Activated CD4-positive, alpha-beta T cell treated with anti-CD3 and anti-CD28 coated beads, Interleukin-2, amount 50 U/mL, for 48 hours (primary cell): Measurements from ENCODE around the gene KIFC1.
"Not testable (repeated sequence)": the region's sequence is repeated elsewhere in the genome, so short reads cannot be mapped to it uniquely, and the experiment has no call there.

ENCODE experiments used
- DNase-seq, 2 experiments: peaks; one replicate each; pipeline ENCODE4 v3.0.0-alpha.2; 2020

The KIFC1 gene

GRCh38 chr6:33391278-33391921 lies at the start of gene KIFC1:
Gene KIFC1, plus strand, starts transcription at chr6:33391823. Its CDS starts 163 bp downstream, at chr6:33391986.
- DNase-seq: peak; percentile 99

DNA sequence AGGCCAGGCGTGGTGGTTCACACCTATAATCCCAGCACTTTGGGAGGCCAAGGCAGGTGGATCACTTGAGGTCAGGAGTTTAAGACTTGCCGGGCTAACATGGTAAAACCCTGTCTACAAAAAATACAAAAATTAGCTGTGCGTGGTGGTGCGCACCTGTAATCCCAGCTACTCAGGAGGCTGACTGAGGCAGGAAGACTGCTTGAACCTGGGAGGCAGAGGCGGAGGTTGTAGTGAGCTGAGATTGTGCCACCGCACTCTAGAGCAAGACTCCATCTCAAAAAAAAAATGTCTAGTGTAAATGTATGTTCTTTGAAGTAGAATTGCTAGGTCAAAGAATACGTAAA lies 48.0 kb upstream of the KIFC1 start:
- peak in 1 of 2 experiments; percentile 8 for DNase-seq

GRCh38 chr6:33343953-33344611 lies 47.5 kb upstream of the KIFC1 start:
- peak in 1 of 2 experiments; percentile 15 for DNase-seq

DNA sequence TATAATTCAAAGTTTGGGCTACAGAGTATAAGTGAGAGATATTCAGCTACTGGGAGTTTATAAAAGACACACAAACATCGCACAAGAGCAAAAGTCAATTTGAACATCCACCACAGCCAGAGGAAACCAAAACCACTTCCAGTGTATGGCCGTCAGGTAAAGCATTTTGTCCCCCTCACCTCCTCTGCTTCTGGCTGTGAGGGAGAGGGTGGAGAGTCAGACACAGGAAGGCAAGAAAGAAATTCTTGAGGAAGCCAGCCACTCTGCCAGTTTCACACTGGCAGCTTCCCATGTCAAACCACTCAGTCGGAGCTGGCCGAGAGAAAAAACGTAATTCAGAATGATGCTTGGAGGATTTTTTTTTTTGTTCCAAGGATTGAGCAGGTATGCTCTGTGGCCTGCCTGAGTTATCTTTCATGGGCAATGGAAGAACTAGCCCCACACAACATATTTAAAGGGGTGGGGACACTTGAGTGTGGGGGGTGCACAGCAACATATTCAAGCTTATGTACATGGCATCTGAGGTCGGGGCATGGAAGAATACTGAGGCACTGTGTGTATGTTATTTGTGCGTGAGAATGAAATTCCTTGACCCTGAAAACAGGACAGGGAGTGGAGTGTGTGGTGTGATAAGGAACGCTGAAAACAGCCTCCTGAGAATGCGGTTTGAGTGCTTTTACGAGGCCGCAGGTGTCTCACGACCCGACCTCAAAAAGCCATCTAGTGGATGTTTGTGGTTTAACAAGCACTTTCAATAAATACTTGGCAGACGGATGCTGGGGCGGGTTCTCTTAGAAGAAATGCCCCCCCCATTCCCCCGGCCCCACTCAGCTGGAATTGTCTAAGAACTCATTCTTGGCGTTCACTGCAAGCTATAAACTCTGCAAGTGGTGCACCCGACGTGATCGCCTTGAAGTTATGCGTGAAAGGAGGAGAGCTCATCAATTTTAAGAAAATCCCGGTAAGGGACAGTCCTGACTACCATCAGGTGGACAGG lies 46.6 kb upstream of the KIFC1 start:
- DNase-seq: peak; percentile 57 to 64

GRCh38 chr6:33346972-33347371 lies 44.7 kb upstream of the KIFC1 start:
- DNase-seq: not testable (repeated sequence)

DNA sequence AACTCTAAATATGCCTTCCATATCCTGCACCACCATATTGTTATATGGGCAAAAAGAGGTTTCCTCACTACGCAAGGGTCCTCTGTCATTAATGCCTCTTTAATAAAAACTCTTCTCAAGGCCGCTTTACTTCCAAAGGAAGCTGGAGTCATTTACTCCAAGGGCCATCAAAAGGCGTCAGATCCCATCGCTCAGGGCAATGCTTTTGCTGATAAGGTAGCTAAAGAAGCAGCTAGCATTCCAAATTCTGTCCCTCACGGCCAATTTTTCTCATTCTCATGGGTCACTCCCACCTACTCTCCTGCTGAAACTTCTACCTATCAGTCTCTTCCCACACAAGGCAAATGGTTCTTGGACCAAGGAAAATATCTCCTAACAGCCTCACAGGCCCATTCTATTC lies 43.8 kb upstream of the KIFC1 start:
- no peak for DNase-seq

DNA sequence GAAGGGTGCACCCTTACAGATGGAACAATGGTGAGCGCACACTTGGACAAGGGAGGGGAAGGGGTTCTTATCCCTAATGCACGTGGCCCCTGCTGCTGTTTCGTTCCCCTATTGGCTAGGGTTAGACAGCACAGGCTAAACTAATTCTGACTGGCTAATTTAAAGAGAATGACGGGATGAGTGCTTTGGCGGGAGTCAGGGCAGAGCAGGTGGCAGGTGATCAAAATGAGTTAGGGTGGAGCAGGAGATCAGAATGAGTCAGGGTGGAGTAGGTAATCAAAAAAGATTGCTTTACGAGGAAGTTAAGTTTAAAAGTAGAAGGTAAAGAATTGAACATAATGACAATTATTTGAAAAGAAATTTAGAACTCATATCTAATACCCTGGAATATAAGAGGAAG lies 35.8 kb upstream of the KIFC1 start:
- DNase-seq: not testable (repeated sequence)

DNA sequence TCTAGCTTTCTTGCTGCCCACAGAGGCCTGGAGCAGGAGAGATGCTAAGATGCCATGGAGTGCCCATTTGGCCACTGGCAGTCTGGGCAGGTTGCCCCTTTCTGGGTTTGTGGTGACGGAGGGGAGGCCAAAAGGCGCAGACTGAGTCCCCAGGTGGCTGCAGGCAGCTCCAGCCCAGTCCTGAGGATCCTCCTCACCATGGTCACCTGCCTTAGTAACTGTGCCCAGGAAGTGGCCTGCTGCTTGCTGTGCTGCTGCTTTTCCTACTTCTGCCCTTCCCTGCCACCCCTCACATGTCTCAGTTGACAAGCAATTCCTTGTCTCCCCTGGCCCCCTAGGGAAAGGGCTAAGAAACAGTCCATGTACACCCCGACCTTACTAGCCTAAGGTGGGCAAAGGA lies 35.3 kb upstream of the KIFC1 start:
- DNase-seq: no peak

DNA sequence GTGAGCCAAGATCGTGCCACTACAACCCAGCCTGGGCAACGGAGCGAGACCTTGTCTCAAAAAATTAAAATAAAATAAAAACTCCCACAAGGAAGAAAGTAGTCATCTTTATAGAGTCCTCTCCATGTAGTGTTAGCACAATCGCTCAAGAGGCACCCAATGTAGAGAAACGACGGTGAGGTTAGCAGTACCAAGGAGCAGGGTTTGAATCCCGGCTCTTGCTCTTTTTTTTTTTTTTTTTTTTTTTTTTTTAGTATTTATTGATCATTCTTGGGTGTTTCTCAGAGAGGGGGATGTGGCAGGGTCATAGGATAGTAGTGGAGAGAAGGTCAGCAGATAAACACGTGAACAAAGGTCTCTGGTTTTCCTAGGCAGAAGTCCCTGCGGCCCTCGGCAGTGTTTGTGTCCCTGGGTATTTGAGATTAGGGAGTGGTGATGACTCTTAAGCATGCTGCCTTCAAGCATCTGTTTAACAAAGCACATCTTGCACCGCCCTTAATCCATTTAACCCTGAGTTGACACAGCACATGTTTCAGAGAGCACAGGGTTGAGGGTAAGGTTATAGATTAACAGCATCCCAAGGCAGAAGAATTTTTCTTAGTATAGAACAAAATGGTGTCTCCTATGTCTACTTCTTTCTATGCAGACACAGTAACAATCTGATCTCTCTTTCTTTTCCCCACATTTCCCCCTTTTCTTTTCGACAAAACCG lies 34.3 kb upstream of the KIFC1 start:
- DNase-seq: not testable (repeated sequence)

DNA sequence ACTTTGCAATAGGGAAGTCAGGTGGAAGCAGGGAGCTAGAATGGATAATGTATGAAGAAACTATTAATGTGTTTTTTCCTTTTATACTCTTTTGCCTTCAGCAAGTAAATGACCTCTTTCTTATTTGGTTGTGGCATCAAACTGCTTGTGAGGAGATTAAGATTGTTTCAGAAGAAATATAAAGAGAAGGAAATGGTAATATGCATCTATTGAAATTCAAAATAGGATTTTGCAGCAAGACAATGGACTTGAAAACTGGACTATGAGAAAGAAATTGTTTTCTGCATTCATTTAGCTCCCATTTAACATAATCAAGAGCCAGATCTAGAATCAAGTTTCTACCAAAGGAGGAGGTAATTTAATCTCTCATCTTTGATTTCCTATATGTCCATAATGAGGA lies 32.3 kb upstream of the KIFC1 start:
- DNase-seq: no peak

GRCh38 chr6:33363486-33363885 lies 28.1 kb upstream of the KIFC1 start:
- DNase-seq: not testable (repeated sequence)

DNA sequence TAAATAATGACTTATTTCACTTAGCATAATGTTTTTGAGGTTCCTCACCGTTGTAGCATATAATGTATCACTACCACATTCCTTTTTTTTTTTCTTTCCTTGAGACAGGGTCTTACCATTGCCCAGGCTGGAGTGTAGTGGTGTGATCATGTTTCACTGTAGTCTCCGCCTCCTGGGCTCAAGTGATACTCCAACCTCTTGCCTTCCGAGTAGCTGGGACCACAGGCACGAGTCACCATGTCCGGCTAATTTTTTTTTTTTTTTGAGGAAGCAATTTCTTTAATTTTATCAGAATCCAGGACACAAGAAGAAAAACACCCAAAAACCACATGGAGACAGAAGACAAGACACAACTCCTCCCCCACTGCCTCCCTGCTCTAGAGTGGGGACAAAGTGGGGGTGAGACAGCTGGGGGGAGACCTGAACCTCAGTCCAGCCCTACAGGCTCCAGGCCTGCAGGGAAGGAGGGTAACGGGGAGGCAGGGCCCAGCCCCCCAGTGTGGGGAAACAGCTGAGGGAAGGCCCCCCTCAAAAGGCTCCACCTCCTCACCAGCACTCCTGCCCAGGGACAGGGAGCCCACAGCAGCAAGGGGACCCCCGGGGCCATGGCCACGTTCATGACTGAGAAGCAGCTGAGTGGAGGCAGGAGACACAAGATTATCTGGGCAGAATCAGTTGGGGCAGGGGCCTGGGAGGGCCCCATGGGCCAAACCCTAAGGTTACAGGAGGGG lies 27.0 kb upstream of the KIFC1 start:
- not testable (repeated sequence) for DNase-seq

DNA sequence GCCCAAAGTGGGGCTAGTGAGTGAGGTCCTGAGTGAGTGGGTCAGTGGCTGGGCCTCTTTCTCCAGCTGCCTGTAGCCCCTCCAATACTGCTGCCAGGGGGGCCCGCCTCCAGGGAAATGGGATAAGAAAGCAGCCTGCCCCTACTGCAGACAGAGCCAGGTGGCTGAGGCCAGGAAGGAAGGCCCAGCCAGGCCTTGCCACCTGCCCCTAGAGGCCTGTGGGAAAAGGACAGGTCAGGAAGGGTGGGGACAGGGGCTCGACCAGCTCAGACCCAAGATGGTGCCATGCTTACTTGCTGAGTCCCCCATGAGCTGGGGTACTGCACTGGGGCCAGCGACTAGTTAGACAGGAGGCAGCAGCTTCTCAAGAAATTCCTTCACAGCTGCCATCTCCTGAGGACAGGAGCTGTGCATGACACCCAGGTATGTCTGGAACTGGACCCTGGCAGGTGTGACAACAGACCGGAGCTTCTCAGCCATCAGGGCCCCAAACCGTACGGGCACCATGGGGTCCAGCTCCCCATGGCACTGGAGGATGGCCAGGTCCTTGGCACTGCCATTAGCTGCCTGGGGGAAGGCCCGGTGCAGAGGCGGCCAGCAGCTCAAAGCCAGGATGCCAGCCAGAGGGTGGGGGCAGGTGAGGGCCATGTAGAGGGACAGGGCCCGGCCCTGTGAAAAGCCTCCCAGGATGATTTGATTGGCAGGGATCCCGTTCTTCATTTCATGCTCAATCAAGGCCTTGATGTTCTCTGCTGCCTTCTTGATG lies 26.2 kb upstream of the KIFC1 start:
- DNase-seq: not testable (repeated sequence)

GRCh38 chr6:33367009-33367714 lies 24.5 kb upstream of the KIFC1 start:
- DNase-seq: no peak

GRCh38 chr6:33367715-33368025 lies 24.0 kb upstream of the KIFC1 start:
- DNase-seq: not testable (repeated sequence)

- not testable (repeated sequence) for DNase-seq
These were observed 19.7 kb upstream of the KIFC1 start for GRCh38 chr6:33371901-33372300.

- DNase-seq: no peak
These were observed 19.0 kb upstream of the KIFC1 start for GRCh38 chr6:33372526-33373123.

- no peak for DNase-seq
These were observed 17.4 kb upstream of the KIFC1 start for GRCh38 chr6:33373960-33374910.

DNA sequence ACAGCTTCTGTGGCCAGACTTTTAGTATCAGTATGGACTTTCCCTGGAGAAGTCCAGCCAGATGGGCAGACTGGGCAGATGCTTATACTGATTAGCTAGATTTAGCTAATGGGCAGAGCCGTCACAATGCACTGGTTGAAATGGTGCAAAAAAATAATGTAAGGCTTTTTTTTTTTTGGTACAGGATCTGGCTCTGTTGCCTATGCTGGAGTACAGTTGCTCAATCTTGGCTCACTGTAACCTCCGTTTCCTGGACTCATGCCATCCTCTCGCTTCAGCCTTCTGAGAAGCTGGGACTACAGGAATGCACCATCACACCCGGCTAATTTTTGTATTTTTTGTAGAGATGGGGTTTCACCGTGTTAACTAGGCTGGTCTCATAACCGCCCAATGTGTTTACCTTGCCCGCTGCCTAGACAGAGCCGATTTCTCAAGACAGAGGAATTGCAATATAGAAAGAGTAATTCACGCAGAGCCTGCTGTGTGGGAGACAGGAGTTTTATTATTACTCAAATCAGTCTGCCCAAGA lies 16.4 kb upstream of the KIFC1 start:
- no peak for DNase-seq
